CD4-positive, alpha-beta T cell treated with Interleukin-6 for 4 hours (primary cell): Measurements from ENCODE around the gene CAMK2A.

Source experiments
- DNase-seq: peaks from one replicate; pipeline ENCODE4 v3.0.0-alpha.2; 2020; ENCODE audit warnings: mixed read lengths

Gene CAMK2A

GRCh38 chr5:150183436-150183835, 106.1 kb downstream of the CAMK2A start:
- no peak for DNase-seq

- no peak for DNase-seq
These were observed 106.8 kb downstream of the CAMK2A start for GRCh38 chr5:150182774-150183173.

GRCh38 chr5:150181766-150182545, 107.6 kb downstream of the CAMK2A start:
- DNase-seq: no peak

GRCh38 chr5:150181027-150181426, 108.5 kb downstream of the CAMK2A start:
- DNase-seq: no peak

GRCh38 chr5:150180241-150181026, 109.1 kb downstream of the CAMK2A start:
- no peak for DNase-seq

- DNase-seq: no peak
These were observed 110.5 kb downstream of the CAMK2A start for GRCh38 chr5:150179019-150179620.

- no peak for DNase-seq
These were observed 111.3 kb downstream of the CAMK2A start for GRCh38 chr5:150178262-150178661.

GRCh38 chr5:150177721-150178120, 111.9 kb downstream of the CAMK2A start:
- DNase-seq: no peak

GRCh38 chr5:150176745-150177477, 112.7 kb downstream of the CAMK2A start:
- DNase-seq: no peak

GRCh38 chr5:150175536-150175935, 114.0 kb downstream of the CAMK2A start:
- DNase-seq: no peak

GRCh38 chr5:150175076-150175475, 114.5 kb downstream of the CAMK2A start:
- DNase-seq: no peak

- DNase-seq: no peak
These were observed 115.3 kb downstream of the CAMK2A start for GRCh38 chr5:150174285-150174684.

GRCh38 chr5:150173161-150173560, 116.4 kb downstream of the CAMK2A start:
- no peak for DNase-seq

- no peak for DNase-seq
These were observed 117.0 kb downstream of the CAMK2A start for GRCh38 chr5:150172556-150172955.

GRCh38 chr5:150172145-150172544, 117.4 kb downstream of the CAMK2A start:
- DNase-seq: no peak
